Cardiac muscle cell (in vitro differentiated cells and primary cell): ENCODE measurements around the gene GATB. TPM values are rescaled to one million over a fixed set of nuclear protein-coding genes. Genes with fewer than 3 reads are reported as not detected.

ENCODE experiments used
- DNase-seq, 2 donors: peaks; one replicate each; pipeline versions ENCODE4 v3.0.0 to v3.0.0-alpha.2; 2010 to 2017; ENCODE audit warnings: low read depth in 1 of 2, low spot score in 1 of 2
- H3K27ac ChIP-seq: fragments of 200-600 bp; sonication (generic); 2 replicates; pipeline ENCODE4 v1.5.1; 2016
- H3K27me3 ChIP-seq: fragments of 200-600 bp; sonication (generic); 2 replicates; pipeline ENCODE4 v1.6.0; 2016; ENCODE audit warnings: control low read depth
- H3K36me3 ChIP-seq: fragments of 200-600 bp; sonication (generic); 2 replicates; pipeline ENCODE4 v1.5.1; 2016; ENCODE audit warnings: control low read depth
- H3K4me1 ChIP-seq: fragments of 200-600 bp; sonication (generic); 2 replicates; pipeline ENCODE4 v1.8.1; 2017; ENCODE audit warnings: low read depth, mild to moderate bottlenecking, mixed run types
- H3K4me3 ChIP-seq: fragments of 200-600 bp; sonication (generic); 2 replicates; pipeline ENCODE4 v1.5.1; 2016; ENCODE audit warnings: mild to moderate bottlenecking
- H3K9me3 ChIP-seq: fragments of 200-600 bp; sonication (generic); 2 replicates; pipeline ENCODE4 v1.5.1; 2017; ENCODE audit warnings: low read depth, mild to moderate bottlenecking, control low read depth
- polyA plus RNA-seq: library from polyadenylated mRNA; unstranded; fragments of >200 nt; fragmentation: Nextera tagmentation; extraction: Ambion mirVana; gene quantifications from 2 replicates; pipeline ENCODE4 v1.2.1, GENCODE V29; 2016
- total RNA-seq: library from RNA; depleted of rRNA; stranded (reverse); fragments of >200 nt; gene quantifications from 2 replicates; pipeline ENCODE4 v1.2.3, GENCODE V29; 2016
- TF ChIP-seq, protein P1 (sequence below): IDR thresholded peaks from 2 replicates; pipeline ENCODE4 v1.5.1; 2012; ENCODE audit warnings: low read depth, mild to moderate bottlenecking, low read length

Gene GATB
- total and polyA plus RNA-seq, 2 experiments from 2014 or later, result 24.4 to 45.3 TPM

GRCh38 chr4:151672996-151673395 lies 87.8 kb downstream of the GATB start:
- DNase-seq, result no peak
- TF ChIP-seq, protein P1, sequence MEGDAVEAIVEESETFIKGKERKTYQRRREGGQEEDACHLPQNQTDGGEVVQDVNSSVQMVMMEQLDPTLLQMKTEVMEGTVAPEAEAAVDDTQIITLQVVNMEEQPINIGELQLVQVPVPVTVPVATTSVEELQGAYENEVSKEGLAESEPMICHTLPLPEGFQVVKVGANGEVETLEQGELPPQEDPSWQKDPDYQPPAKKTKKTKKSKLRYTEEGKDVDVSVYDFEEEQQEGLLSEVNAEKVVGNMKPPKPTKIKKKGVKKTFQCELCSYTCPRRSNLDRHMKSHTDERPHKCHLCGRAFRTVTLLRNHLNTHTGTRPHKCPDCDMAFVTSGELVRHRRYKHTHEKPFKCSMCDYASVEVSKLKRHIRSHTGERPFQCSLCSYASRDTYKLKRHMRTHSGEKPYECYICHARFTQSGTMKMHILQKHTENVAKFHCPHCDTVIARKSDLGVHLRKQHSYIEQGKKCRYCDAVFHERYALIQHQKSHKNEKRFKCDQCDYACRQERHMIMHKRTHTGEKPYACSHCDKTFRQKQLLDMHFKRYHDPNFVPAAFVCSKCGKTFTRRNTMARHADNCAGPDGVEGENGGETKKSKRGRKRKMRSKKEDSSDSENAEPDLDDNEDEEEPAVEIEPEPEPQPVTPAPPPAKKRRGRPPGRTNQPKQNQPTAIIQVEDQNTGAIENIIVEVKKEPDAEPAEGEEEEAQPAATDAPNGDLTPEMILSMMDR, result no peak
- Histone ChIP-seq H3K4me3 (no peak overlapping the region), H3K9me3 (no peaks in the 10 kb centered on the region), H3K4me1 (peaks cover 60% of the 10 kb centered on the region), H3K36me3 (no peaks in the 10 kb centered on the region), H3K27me3 (no peaks in the 10 kb centered on the region), H3K27ac (peak overlapping the region; percentile 71)

DNA sequence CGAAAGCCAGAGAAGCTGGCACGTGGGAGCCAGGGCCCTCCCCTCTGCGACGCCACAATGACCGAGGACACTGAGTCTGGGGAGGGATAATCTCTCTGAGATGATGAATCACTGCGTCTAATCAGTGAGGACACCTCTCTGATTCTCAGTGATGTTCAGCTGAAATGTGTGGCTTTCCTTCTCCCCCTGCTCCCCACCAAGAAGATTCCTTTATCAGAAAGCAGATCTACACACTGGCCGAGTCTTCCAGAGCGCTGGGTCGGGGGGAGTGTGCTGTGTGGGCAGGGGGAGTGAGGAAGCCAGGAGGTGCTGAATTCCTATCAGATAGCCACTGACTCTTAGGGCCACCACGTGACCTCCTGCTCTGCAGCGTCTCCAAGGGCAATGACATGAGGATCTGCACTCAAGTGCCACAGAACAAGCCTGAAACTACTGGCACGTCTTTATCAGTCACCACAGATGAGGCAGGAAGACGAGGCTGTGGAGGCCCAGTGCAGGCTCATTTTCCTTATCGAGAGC lies 89.2 kb downstream of the GATB start:
- TF ChIP-seq, protein P1, result no peak
- Histone ChIP-seq H3K36me3 (no peaks in the 10 kb centered on the region), H3K27me3 (no peaks in the 10 kb centered on the region), H3K4me3 (no peak overlapping the region), H3K9me3 (no peaks in the 10 kb centered on the region), H3K27ac (peak overlapping the region; percentile 71), H3K4me1 (peaks cover 68% of the 10 kb centered on the region)
- DNase-seq, result peak; percentile 40 to 76

DNA sequence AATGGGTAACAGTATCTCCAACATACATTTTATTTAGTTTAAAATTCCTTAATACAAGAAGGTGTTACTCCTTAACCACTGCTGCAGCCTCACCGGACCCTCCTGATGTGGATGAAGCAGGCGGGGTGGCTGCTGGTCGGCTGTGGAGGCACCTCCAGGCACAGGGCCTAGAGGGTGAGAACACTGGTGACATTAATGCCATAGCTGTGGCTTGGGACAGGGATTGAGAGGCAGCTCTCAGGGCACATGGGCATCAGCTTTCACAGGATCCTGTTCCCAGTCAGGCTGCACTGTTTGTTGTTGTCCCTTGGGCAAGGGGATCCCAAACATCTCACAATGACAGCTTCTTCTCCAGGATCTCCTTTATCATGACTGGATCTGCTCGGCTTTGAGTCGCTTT lies 90.0 kb downstream of the GATB start:
- Histone ChIP-seq H3K4me3 (no peak overlapping the region), H3K27me3 (no peaks in the 10 kb centered on the region), H3K4me1 (peaks cover 60% of the 10 kb centered on the region), H3K36me3 (no peaks in the 10 kb centered on the region), H3K27ac (peak overlapping the region; percentile 71), H3K9me3 (no peaks in the 10 kb centered on the region)
- DNase-seq, result no peak
- TF ChIP-seq, protein P1, result no peak

GRCh38 chr4:151669990-151670389 lies 90.8 kb downstream of the GATB start:
- peaks cover 52% of the 10 kb centered on the region for H3K4me1 ChIP-seq
- no peak for DNase-seq
- H3K4me3 ChIP-seq, result no peak overlapping the region
- H3K36me3 ChIP-seq, result no peaks in the 10 kb centered on the region
- H3K27ac ChIP-seq, result no peak overlapping the region
- H3K27me3 ChIP-seq, result no peaks in the 10 kb centered on the region
- H3K9me3 ChIP-seq, result no peaks in the 10 kb centered on the region
- TF ChIP-seq, protein P1, result no peak

- TF ChIP-seq, protein P1, result no peak
- Histone ChIP-seq H3K9me3 (no peaks in the 10 kb centered on the region), H3K36me3 (no peaks in the 10 kb centered on the region), H3K4me1 (peaks cover 41% of the 10 kb centered on the region), H3K4me3 (no peak overlapping the region), H3K27ac (peak overlapping the region; percentile 66), H3K27me3 (no peaks in the 10 kb centered on the region)
- DNase-seq, result no peak
These were observed 92.0 kb downstream of the GATB start for GRCh38 chr4:151668689-151669402.
